Effector memory CD4-positive, alpha-beta T cell (primary cell): ENCODE measurements around the gene NPC1L1.
A peak's percentile ranks its signal among the peaks of the same experiment; 100 is the strongest.

Experiments used
- DNase-seq, 3 donors: peaks; one replicate each; pipeline ENCODE4 v3.0.0-alpha.2; 2020
- H3K27ac ChIP-seq: 2 replicates; pipeline ENCODE4 v1.7.0; 2013; ENCODE audit warnings: mild to moderate bottlenecking, low read length, moderate library complexity; ENCODE audit not compliant: insufficient read depth, poor library complexity, severe bottlenecking
- H3K27me3 ChIP-seq: replicated peaks from 2 replicates; pipeline ENCODE4 v1.7.0; 2013; ENCODE audit warnings: mild to moderate bottlenecking, low read length; ENCODE audit not compliant: insufficient read depth, control insufficient read depth, poor library complexity, severe bottlenecking
- H3K36me3 ChIP-seq: 2 replicates; pipeline ENCODE4 v1.7.0; 2013; ENCODE audit warnings: mild to moderate bottlenecking, low read length, moderate library complexity; ENCODE audit not compliant: control insufficient read depth, insufficient read depth
- H3K4me1 ChIP-seq: 2 replicates; pipeline ENCODE4 v1.7.0; 2013; ENCODE audit warnings: low read length, mild to moderate bottlenecking; ENCODE audit not compliant: control insufficient read depth, insufficient read depth, poor library complexity, severe bottlenecking
- H3K4me3 ChIP-seq: 2 replicates; pipeline ENCODE4 v1.7.0; 2013; ENCODE audit warnings: low read length, low read depth, mild to moderate bottlenecking; ENCODE audit not compliant: insufficient read depth, poor library complexity, severe bottlenecking
- H3K9me3 ChIP-seq: 2 replicates; pipeline ENCODE4 v1.7.0; 2013; ENCODE audit warnings: mild to moderate bottlenecking, low read length, moderate library complexity; ENCODE audit not compliant: control insufficient read depth

NPC1L1 gene

DNA sequence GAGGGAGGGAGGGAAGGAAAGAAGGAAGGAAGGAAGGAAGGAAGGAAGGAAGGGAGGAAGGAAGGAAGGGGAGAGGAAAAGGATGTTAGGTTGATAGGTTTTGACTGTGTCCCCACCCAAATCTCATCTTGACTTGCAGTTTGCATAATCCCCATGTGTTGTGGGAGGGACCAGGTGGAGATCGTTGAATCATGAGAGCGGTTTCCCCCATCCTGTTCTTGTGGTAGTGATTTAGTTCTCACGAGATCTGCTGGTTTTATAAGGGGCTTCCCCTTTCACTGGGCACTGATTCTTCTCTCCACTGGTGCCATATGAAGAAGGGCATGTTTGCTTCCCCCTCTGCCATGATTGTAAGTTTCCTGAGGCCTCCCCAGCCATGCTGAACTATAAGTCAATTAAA, 35.5 kb downstream of the NPC1L1 start:
- H3K27me3 ChIP-seq, result no peaks in the 10 kb centered on the region
- H3K27ac ChIP-seq, result no peak overlapping the region
- no peak for DNase-seq
- H3K9me3 ChIP-seq, result no peaks in the 10 kb centered on the region
- H3K4me1 ChIP-seq, result no peaks in the 10 kb centered on the region
- H3K36me3 ChIP-seq, result no peaks in the 10 kb centered on the region
- H3K4me3 ChIP-seq, result no peak overlapping the region

DNA sequence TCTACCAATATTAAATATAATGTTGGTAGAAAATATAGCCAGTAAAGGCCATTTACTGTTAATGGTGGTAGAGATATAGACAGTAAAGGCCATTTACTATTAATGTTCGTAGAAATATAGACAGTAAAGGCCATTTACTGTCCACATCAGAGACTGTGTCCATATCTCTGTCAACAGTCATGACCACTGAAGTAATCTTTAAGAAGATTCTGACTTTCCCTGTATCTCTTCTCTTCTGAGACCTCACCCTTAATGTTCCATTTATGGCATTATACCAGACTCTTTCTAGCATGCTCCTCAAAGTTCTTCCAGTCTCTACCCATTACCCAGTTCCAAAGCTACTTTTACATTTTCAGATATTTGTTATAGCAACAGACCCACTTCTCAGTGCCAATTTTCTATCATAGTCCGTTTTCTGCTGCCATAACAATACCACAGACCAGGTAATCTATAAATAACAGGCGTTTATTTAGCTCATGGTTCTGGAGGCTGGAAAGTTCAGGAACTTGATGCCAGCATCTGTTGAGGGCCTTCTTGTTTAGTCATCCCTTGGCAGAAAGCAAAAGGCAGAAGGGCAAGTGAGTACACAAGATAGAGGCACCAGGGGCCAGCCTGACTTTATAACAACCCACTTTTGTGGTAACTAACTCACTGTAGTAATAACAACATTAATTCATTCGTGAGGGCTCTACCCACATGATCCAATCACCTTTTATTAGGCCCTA, 42.7 kb downstream of the NPC1L1 start:
- Histone ChIP-seq H3K27ac (no peak overlapping the region), H3K4me1 (no peaks in the 10 kb centered on the region), H3K27me3 (no peaks in the 10 kb centered on the region), H3K9me3 (no peaks in the 10 kb centered on the region), H3K4me3 (no peak overlapping the region), H3K36me3 (no peaks in the 10 kb centered on the region)
- no peak for DNase-seq

DNA sequence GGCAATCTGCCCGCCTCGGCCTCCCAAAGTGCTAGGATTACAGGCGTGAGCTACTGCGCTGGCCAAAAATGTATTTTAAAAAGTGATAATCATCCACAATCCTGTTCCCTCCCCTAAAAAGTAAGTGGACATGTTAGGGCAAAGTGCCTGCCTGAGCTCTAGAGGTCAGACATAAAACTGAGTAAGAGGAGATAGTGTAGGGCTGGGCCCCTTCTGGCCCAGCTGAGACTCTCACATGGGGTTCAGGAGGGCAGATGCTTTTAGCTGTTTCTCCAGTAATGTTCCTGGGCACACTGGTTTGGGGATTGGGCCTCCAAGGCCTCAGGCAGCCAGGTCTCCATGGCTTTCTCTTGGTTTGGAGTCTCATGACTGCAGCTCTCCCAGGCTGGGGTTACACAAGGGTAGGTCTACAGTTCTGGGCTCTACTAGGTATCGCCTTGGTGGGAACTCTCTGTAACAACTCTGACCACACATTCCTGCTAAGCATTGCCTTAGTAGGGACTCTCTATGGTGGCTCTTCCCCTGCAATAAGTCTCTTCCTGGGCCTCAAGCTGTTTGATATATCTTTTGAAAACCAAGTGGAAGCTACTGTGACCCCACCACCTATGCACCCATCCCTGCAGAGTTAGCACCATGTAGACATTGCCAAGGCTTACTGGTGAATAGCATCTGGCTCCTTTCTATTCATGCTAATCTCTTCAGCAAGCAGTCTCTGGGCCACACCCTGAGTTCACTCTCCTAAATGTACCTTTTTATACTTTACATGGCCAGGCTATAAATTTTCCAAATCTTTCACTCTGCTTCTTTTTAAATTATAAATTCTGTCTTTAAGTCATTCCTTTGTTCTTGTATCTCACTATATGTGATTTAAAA, 43.7 kb downstream of the NPC1L1 start:
- no peaks in the 10 kb centered on the region for H3K9me3 ChIP-seq
- no peaks in the 10 kb centered on the region for H3K36me3 ChIP-seq
- no peaks in the 10 kb centered on the region for H3K27me3 ChIP-seq
- no peak for DNase-seq
- H3K27ac ChIP-seq, result no peak overlapping the region
- no peaks in the 10 kb centered on the region for H3K4me1 ChIP-seq
- no peak overlapping the region for H3K4me3 ChIP-seq

DNA sequence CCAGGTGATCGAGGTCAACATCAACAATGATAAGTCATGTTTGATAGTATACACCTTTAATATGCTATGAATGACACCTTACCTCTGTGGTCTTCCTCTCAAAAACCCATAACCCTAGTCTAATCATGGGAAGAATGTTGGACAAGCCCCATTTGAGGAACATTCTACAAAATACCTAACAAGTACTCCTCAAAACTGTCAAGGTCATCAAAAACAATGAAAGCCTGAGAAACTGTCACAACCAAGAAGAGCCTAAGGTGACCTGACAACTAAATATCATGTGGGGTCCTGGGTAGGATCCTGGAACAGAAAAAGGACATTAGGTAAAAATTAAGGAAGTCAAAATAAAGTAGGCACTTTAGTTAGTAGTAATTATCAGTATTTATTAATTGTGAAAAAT, 44.7 kb downstream of the NPC1L1 start:
- Histone ChIP-seq H3K4me1 (no peaks in the 10 kb centered on the region), H3K27ac (no peak overlapping the region), H3K27me3 (no peaks in the 10 kb centered on the region), H3K9me3 (no peaks in the 10 kb centered on the region), H3K4me3 (no peak overlapping the region), H3K36me3 (no peaks in the 10 kb centered on the region)
- DNase-seq, result no peak

DNA sequence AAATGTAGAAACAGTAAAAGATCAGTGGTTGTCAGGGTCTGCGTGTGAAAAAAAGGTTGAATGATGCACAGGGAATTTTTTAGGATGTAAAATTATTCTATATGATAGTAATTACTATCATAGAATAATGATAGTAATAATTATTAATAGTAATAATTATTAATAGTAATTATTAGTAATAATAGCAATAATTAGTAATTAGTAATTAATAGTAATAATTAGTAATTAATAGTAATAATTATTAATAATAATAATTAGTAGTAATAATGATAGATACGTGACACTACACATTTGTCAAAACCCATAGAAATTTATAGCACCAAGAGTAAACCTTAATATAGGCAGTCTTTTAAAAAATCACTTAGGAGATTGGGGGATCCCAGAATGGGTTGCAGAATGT, 46.2 kb downstream of the NPC1L1 start:
- no peaks in the 10 kb centered on the region for H3K27me3 ChIP-seq
- DNase-seq, result no peak
- H3K36me3 ChIP-seq, result no peaks in the 10 kb centered on the region
- no peaks in the 10 kb centered on the region for H3K9me3 ChIP-seq
- no peak overlapping the region for H3K4me3 ChIP-seq
- H3K4me1 ChIP-seq, result no peaks in the 10 kb centered on the region
- H3K27ac ChIP-seq, result no peak overlapping the region

DNA sequence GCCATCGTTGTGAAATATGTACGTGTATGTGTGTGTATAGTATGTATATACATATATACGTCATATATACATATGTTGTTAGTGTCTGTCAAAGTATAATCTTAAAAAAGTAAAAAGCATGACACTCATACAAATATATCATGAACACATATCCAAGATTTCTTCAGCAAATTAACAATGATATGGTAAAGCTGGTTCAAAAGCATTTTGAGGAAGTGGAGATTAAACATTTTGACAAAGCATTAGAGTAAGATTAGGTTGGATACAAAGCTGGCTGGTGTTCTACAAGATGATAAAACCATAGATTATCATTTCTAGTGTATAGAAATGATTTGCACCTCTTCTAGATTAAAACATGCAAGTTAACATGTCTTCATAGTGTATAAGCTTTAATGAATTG, 49.9 kb downstream of the NPC1L1 start:
- no peak for DNase-seq
- Histone ChIP-seq H3K4me3 (peak overlapping the region; percentile 86), H3K9me3 (no peaks in the 10 kb centered on the region), H3K27ac (peak overlapping the region; percentile 96), H3K27me3 (no peaks in the 10 kb centered on the region), H3K4me1 (peaks cover 12% of the 10 kb centered on the region), H3K36me3 (no peaks in the 10 kb centered on the region)

DNA sequence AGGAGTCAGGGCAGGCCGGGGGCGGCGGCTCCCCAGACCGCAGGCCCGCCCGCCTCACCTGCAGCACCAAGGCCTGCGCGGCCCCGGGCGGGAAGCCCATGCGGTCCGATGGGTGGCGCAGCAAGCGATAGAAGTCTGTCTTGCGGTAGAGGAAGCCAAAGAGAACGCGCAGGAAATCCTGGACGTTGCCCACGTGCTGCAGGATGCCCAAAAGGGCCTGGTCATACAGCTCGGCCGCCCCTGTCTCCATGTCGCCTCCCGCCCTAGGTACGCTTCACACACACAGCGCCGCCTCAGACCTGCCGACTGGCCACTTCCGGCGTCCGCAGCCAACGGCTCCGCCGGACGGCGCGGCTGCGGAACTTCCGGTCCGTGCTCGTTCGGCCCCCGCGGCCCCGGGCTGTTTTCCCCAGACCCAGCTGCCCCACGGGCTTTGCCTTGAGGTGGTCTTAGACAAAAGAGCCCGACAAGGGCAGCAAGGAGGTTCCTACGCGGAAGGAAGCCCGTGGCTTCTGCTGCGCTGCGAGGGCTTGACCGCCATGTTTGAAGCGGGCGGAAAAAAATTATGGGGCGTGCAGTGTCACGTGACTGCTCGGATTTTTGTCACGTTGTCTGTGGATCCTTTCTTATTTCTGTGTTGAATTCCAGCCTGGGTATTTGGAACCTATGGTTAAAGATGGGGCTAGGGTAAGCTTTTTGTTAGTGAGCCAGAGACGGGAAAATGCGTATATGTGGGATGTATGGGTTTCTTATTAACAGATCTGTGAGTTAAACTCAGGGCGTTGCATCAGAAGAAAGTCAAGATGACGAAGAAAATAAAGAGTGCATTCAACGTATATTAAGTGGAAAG, 50.6 kb downstream of the NPC1L1 start, which contains the start of gene NUDCD3:
Gene NUDCD3 (minus strand): TSS at position 308 of the 850 bp plus-strand sequence. CDS start 58 bp downstream, at position 250.
- H3K27me3 ChIP-seq, result no peaks in the 10 kb centered on the region
- peaks cover 12% of the 10 kb centered on the region for H3K4me1 ChIP-seq
- H3K36me3 ChIP-seq, result no peaks in the 10 kb centered on the region
- H3K9me3 ChIP-seq, result no peaks in the 10 kb centered on the region
- DNase-seq, result peak; percentile 62 to 75 (median 73)
- peak within 1 kb of the TSS; percentile 96 for H3K27ac ChIP-seq
- H3K4me3 ChIP-seq, result peak within 1 kb of the TSS; percentile 86

DNA sequence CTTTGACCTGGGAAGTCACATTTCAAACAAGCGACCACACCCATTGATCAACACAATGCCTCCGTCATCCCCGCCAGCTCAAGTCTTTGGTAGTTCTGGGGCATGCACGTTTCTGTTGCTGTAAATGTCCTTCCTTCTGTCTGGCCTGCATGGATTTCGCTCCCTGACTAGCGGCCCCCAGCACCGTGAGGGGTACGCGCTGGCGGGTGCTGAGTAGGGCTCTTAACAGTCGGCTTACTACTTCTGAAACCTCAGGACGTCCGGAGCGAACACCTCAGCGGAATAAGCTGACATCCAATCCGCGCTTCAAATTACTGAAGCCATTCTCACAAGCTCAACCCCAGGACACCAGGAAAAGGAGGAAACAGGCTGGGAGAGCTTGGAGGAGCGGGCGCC, 51.2 kb downstream of the NPC1L1 start:
- peaks cover 15% of the 10 kb centered on the region for H3K4me1 ChIP-seq
- DNase-seq, result peak in 1 of 3 donors; percentile 30
- H3K27me3 ChIP-seq, result no peaks in the 10 kb centered on the region
- peaks cover 2% of the 10 kb centered on the region for H3K36me3 ChIP-seq
- peak overlapping the region; percentile 86 for H3K4me3 ChIP-seq
- peak overlapping the region; percentile 96 for H3K27ac ChIP-seq
- H3K9me3 ChIP-seq, result no peaks in the 10 kb centered on the region

DNA sequence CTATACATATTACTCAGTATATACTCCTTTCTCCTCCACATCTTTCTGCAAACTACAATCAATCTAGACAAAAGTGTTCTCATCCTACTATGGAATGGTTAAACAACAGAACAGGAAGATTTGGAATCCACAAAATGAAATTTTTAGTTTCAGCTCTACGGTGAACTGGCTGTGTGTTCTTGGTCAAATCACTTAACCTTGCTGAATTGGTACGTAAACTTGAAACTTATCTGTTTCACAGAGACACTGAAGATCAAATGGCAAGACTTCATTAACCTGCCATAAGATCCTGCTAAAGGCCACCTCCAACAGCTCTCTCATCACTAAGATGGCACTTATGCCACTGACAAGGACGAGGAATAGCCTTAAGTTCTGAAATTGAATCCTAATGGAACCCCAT, 52.2 kb downstream of the NPC1L1 start:
- H3K27me3 ChIP-seq, result no peaks in the 10 kb centered on the region
- no peak for DNase-seq
- H3K36me3 ChIP-seq, result peaks cover 12% of the 10 kb centered on the region
- H3K4me1 ChIP-seq, result peaks cover 19% of the 10 kb centered on the region
- peak overlapping the region; percentile 96 for H3K27ac ChIP-seq
- H3K9me3 ChIP-seq, result no peaks in the 10 kb centered on the region
- H3K4me3 ChIP-seq, result peak overlapping the region; percentile 86
